ENCODE measurements around the gene MTR. TPM values are rescaled to one million over a fixed set of nuclear protein-coding genes. Genes with fewer than 3 reads are reported as not detected.

Gene MTR
- polyA plus RNA-seq, 12 donors = 16.7 to 32.1 (median 23.8) TPM; not detected in 1

- no peak for DNase-seq
Observed at GRCh38 chr1:236862615-236863211, 67.6 kb downstream of the MTR start.

- DNase-seq = no peak
Observed at GRCh38 chr1:236864211-236864610, 69.1 kb downstream of the MTR start.

GRCh38 chr1:236864996-236865817 is 70.1 kb downstream of the MTR start:
- no peak for DNase-seq

- no peak for DNase-seq
Observed at GRCh38 chr1:236865818-236866155, 70.7 kb downstream of the MTR start.

GRCh38 chr1:236868625-236869467 is 73.8 kb downstream of the MTR start:
- no peak for DNase-seq

GRCh38 chr1:236869911-236870310 is 74.8 kb downstream of the MTR start:
- no peak for DNase-seq

- no peak for DNase-seq
Observed at GRCh38 chr1:236870721-236871120, 75.6 kb downstream of the MTR start.

GRCh38 chr1:236872075-236872666 is 77.1 kb downstream of the MTR start:
- DNase-seq = no peak

- DNase-seq = no peak
Observed at GRCh38 chr1:236875975-236876374, 80.9 kb downstream of the MTR start.

- no peak for DNase-seq
Observed at GRCh38 chr1:236877661-236878060, 82.6 kb downstream of the MTR start.

GRCh38 chr1:236880209-236880608 is 85.1 kb downstream of the MTR start:
- DNase-seq = no peak

- no peak for DNase-seq
Observed at GRCh38 chr1:236882678-236883077, 87.6 kb downstream of the MTR start.

GRCh38 chr1:236886199-236886598 is 91.1 kb downstream of the MTR start:
- no peak for DNase-seq

- no peak for DNase-seq
Observed at GRCh38 chr1:236887081-236887480, 92.0 kb downstream of the MTR start.

- DNase-seq = no peak
Observed at GRCh38 chr1:236888126-236888525, 93.0 kb downstream of the MTR start.

- no peak for DNase-seq
Observed at GRCh38 chr1:236888903-236889302, 93.8 kb downstream of the MTR start.

GRCh38 chr1:236890152-236891056 is 95.3 kb downstream of the MTR start:
- no peak for DNase-seq

GRCh38 chr1:236893626-236894545 is 98.8 kb downstream of the MTR start:
- DNase-seq = no peak

GRCh38 chr1:236895665-236896387 is 100.7 kb downstream of the MTR start:
- DNase-seq = no peak

Data from muscle of arm (tissue), 12 donors.